ENCODE results near the gene TOR1AIP2.

- TF ChIP-seq, protein P1, sequence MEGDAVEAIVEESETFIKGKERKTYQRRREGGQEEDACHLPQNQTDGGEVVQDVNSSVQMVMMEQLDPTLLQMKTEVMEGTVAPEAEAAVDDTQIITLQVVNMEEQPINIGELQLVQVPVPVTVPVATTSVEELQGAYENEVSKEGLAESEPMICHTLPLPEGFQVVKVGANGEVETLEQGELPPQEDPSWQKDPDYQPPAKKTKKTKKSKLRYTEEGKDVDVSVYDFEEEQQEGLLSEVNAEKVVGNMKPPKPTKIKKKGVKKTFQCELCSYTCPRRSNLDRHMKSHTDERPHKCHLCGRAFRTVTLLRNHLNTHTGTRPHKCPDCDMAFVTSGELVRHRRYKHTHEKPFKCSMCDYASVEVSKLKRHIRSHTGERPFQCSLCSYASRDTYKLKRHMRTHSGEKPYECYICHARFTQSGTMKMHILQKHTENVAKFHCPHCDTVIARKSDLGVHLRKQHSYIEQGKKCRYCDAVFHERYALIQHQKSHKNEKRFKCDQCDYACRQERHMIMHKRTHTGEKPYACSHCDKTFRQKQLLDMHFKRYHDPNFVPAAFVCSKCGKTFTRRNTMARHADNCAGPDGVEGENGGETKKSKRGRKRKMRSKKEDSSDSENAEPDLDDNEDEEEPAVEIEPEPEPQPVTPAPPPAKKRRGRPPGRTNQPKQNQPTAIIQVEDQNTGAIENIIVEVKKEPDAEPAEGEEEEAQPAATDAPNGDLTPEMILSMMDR (IDR thresholded peaks at IDR 0.05) = no peak
- no peak for TF ChIP-seq POLR2A (IDR thresholded peaks at IDR 0.05)
These were observed 10.5 kb upstream of the TOR1AIP2 start for GRCh38 chr1:179888071-179888470.
